ENCODE data around the gene UBR7.

The UBR7 gene

DNA sequence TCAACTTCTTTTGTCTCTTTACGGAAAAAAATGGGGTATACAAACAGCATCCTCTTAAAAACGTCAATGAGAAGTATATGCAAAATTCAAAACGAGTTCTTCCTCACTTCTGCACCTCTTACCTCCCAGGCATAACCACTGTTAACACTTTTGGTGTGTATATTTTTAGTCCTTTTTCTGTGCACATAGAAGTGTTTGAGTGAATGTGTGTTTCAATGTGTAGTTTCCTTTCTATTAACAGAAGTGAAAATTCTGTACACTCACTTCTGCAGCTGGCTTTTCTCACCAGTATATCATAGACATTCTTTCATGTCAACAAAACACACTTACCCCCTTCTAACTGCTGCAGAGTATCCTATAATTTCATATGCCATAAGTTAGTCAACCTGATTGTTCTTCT is 5.4 kb downstream of the UBR7 start:
- DNase-seq (ENCODE audit: low read depth, low spot score), result no peak
- H3K9ac ChIP-seq (ENCODE audit: insufficient read length, low read depth), result no peak overlapping the region
- no peaks in the 10 kb centered on the region for H3K27me3 ChIP-seq (ENCODE audit: insufficient read depth, insufficient read length)
- TF ChIP-seq SUZ12 (IDR thresholded peaks at IDR 0.05; ENCODE audit: extremely low read depth, insufficient read depth, insufficient read length) (no peak), YY1 (IDR thresholded peaks at IDR 0.05; ENCODE audit: insufficient read depth, insufficient read length) (no peak), ZNF274 (IDR thresholded peaks at IDR 0.05; ENCODE audit: low read depth, low read length) (no peak)
- H3K9me3 ChIP-seq (ENCODE audit: insufficient read depth, low read length), result no peaks in the 10 kb centered on the region
- H3K4me1 ChIP-seq (ENCODE audit: insufficient read depth, insufficient read length), result no peaks in the 10 kb centered on the region
- no peak overlapping the region for H3K4me3 ChIP-seq (ENCODE audit: insufficient read length, low read depth)
- peaks cover 38% of the 10 kb centered on the region for H3K36me3 ChIP-seq (ENCODE audit: insufficient read depth, insufficient read length, low read length)

DNA sequence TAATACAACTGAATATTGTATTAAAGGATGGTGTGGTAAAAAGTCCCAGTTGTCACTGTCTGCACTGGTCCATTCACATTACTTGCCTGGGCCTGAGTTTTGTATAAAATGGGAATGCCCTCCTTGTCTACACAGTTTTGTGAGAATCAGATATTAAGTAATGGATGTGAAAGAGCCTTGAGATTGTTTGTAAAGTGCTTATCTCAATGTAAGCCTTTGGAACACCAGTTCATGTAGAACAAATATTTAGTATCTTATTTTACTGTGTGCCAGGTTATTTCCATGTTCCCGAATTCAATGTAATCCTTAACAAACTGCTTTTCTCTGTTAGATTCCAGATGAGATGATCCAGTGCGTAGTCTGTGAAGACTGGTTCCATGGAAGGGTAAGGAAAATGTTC is 7.5 kb downstream of the UBR7 start:
- Histone ChIP-seq H3K9me3 (ENCODE audit: insufficient read depth, low read length) (no peaks in the 10 kb centered on the region), H3K4me3 (ENCODE audit: insufficient read length, low read depth) (no peak overlapping the region), H3K36me3 (ENCODE audit: insufficient read depth, insufficient read length, low read length) (peaks cover 41% of the 10 kb centered on the region), H3K27me3 (ENCODE audit: insufficient read depth, insufficient read length) (no peaks in the 10 kb centered on the region), H3K4me1 (ENCODE audit: insufficient read depth, insufficient read length) (no peaks in the 10 kb centered on the region), H3K9ac (ENCODE audit: insufficient read length, low read depth) (no peak overlapping the region)
- DNase-seq (ENCODE audit: low read depth, low spot score), result no peak
- no peak for TF ChIP-seq ZNF274 (IDR thresholded peaks at IDR 0.05; ENCODE audit: low read depth, low read length)

DNA sequence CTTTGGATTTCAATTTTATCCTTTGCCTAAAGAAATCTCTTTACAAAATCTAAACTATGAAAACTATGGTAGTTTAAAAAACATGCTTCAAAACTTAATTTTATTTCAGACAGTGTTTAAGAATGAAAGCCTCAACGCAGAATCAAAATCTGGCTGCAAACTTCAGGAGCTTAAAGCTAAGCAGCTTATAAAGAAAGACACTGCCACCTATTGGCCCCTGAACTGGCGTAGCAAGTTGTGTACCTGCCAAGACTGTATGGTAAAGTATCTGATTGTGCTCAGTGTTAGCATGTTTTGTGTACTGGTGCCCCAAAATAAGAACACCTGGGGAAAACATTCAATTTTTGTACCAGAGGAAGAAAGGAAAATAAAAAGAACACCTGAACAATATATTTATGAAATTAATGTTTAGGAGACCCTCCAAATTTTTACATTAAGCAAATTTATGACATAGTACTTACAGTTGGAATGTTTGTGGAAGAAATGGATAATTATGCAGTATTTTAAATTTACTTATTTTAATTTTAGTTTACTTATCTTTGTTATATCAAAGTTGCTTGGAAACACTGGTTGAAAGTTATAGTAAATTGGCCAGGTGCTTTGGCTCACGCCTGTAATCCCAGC is 12.2 kb downstream of the UBR7 start:
- H3K36me3 ChIP-seq (ENCODE audit: insufficient read depth, insufficient read length, low read length), result peaks cover 59% of the 10 kb centered on the region
- DNase-seq (ENCODE audit: low read depth, low spot score), result peak; percentile 35
- TF ChIP-seq ZNF274 (IDR thresholded peaks at IDR 0.05; ENCODE audit: low read depth, low read length) (no peak), SUZ12 (IDR thresholded peaks at IDR 0.05; ENCODE audit: extremely low read depth, insufficient read depth, insufficient read length) (no peak), YY1 (IDR thresholded peaks at IDR 0.05; ENCODE audit: insufficient read depth, insufficient read length) (no peak)
- no peak overlapping the region for H3K4me3 ChIP-seq (ENCODE audit: insufficient read length, low read depth)
- no peaks in the 10 kb centered on the region for H3K4me1 ChIP-seq (ENCODE audit: insufficient read depth, insufficient read length)
- H3K9me3 ChIP-seq (ENCODE audit: insufficient read depth, low read length), result no peaks in the 10 kb centered on the region
- no peak overlapping the region for H3K9ac ChIP-seq (ENCODE audit: insufficient read length, low read depth)
- no peaks in the 10 kb centered on the region for H3K27me3 ChIP-seq (ENCODE audit: insufficient read depth, insufficient read length)

DNA sequence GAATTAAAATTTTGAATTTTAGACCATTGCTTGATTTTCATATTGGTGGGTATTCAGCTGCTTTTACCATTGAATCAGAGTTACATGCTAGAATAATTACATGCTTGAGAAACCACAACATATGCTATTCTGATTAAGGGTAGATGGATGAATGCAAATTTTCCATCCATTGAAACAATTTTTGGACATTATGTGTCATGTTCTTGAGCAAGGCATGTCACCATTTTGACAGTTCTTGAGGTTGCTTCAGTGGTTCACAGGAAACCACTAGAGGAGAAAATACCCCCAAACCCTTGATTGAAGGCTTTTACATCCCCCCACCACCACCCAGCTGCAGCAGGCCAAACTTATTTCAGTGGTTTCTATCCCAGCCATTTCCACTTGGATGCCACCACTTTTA is 13.5 kb downstream of the UBR7 start:
- TF ChIP-seq SUZ12 (IDR thresholded peaks at IDR 0.05; ENCODE audit: extremely low read depth, insufficient read depth, insufficient read length) (no peak), ZNF274 (IDR thresholded peaks at IDR 0.05; ENCODE audit: low read depth, low read length) (no peak), YY1 (IDR thresholded peaks at IDR 0.05; ENCODE audit: insufficient read depth, insufficient read length) (no peak)
- Histone ChIP-seq H3K4me1 (ENCODE audit: insufficient read depth, insufficient read length) (no peaks in the 10 kb centered on the region), H3K27me3 (ENCODE audit: insufficient read depth, insufficient read length) (no peaks in the 10 kb centered on the region), H3K4me3 (ENCODE audit: insufficient read length, low read depth) (no peak overlapping the region), H3K9me3 (ENCODE audit: insufficient read depth, low read length) (no peaks in the 10 kb centered on the region), H3K9ac (ENCODE audit: insufficient read length, low read depth) (no peak overlapping the region), H3K36me3 (ENCODE audit: insufficient read depth, insufficient read length, low read length) (peaks cover 54% of the 10 kb centered on the region)
- no peak for DNase-seq (ENCODE audit: low read depth, low spot score)

DNA sequence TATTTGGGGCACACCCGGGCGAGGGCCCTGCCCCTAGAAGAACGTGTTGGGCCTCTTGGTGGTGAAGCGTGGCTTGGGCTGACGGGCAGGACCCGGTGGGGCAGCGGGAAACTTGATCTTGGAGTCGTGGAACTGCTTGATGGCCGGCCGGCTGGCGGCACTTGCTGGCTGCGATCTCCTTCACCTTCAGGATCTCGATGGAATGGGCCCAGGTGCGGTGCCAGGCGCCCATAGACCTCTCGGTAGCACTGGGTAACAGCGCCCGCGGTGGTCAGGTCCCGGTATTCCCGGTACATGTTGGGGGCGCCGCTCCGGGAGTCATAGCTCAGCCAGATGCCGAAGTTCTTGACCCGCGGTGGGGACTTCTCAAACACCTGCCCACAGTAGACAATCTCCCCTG is 16.5 kb downstream of the UBR7 start:
- Histone ChIP-seq H3K9ac (ENCODE audit: insufficient read length, low read depth) (no peak overlapping the region), H3K9me3 (ENCODE audit: insufficient read depth, low read length) (no peaks in the 10 kb centered on the region), H3K4me3 (ENCODE audit: insufficient read length, low read depth) (no peak overlapping the region), H3K4me1 (ENCODE audit: insufficient read depth, insufficient read length) (no peaks in the 10 kb centered on the region), H3K36me3 (ENCODE audit: insufficient read depth, insufficient read length, low read length) (peaks cover 57% of the 10 kb centered on the region), H3K27me3 (ENCODE audit: insufficient read depth, insufficient read length) (no peaks in the 10 kb centered on the region)
- DNase-seq (ENCODE audit: low read depth, low spot score), result no peak
- TF ChIP-seq ZNF274 (IDR thresholded peaks at IDR 0.05; ENCODE audit: low read depth, low read length), result no peak
- TF ChIP-seq SUZ12 (IDR thresholded peaks at IDR 0.05; ENCODE audit: extremely low read depth, insufficient read depth, insufficient read length), result no peak
- no peak for TF ChIP-seq YY1 (IDR thresholded peaks at IDR 0.05; ENCODE audit: insufficient read depth, insufficient read length)

DNA sequence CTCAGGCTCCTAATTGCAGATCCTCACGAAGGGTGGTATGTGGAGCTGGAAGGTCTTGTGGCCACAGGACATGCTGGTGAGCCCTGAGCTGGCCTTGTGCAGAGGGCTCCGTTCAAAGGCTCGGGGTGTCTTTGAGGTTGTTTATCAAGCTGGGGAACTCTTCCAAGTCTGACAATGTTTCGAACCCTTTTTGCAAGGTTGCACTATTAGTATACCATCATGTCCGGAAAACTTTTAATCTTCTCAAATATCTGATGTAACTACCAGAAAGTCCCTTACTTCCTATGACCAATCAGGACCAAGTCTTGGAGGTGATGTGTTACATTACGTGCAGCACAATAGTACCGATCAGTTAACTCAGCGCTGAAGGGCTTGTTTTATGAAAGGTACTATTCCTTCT is 21.5 kb downstream of the UBR7 start:
- TF ChIP-seq ZNF274 (IDR thresholded peaks at IDR 0.05; ENCODE audit: low read depth, low read length) (no peak), SUZ12 (IDR thresholded peaks at IDR 0.05; ENCODE audit: extremely low read depth, insufficient read depth, insufficient read length) (no peak), YY1 (IDR thresholded peaks at IDR 0.05; ENCODE audit: insufficient read depth, insufficient read length) (no peak)
- H3K36me3 ChIP-seq (ENCODE audit: insufficient read depth, insufficient read length, low read length), result peaks cover 39% of the 10 kb centered on the region
- no peaks in the 10 kb centered on the region for H3K27me3 ChIP-seq (ENCODE audit: insufficient read depth, insufficient read length)
- no peak overlapping the region for H3K9ac ChIP-seq (ENCODE audit: insufficient read length, low read depth)
- H3K9me3 ChIP-seq (ENCODE audit: insufficient read depth, low read length), result no peaks in the 10 kb centered on the region
- no peak for DNase-seq (ENCODE audit: low read depth, low spot score)
- no peak overlapping the region for H3K4me3 ChIP-seq (ENCODE audit: insufficient read length, low read depth)
- H3K4me1 ChIP-seq (ENCODE audit: insufficient read depth, insufficient read length), result no peaks in the 10 kb centered on the region

DNA sequence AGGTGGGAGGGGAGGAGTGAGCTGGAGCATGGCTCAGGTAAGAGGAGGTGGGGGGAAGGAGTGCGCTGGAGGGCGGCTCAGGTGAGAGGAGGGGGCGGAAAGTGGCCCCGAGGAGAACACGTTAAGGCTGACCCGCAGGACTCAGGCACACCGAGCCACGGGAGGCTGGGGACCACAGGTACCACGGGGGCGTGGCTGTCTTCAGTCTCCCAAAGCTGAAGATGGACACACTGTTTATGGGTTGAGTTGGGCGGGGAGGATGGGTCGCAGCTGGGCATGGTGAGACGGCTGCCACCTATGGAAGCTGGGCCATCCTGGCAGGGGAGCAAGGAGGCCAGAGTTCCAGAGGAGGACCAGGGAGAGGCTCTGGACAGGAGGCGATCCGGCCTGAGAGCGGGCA is 23.5 kb downstream of the UBR7 start:
- TF ChIP-seq YY1 (IDR thresholded peaks at IDR 0.05; ENCODE audit: insufficient read depth, insufficient read length) (no peak), ZNF274 (IDR thresholded peaks at IDR 0.05; ENCODE audit: low read depth, low read length) (no peak), SUZ12 (IDR thresholded peaks at IDR 0.05; ENCODE audit: extremely low read depth, insufficient read depth, insufficient read length) (no peak)
- H3K9me3 ChIP-seq (ENCODE audit: insufficient read depth, low read length), result no peaks in the 10 kb centered on the region
- H3K36me3 ChIP-seq (ENCODE audit: insufficient read depth, insufficient read length, low read length), result peaks cover 28% of the 10 kb centered on the region
- no peak overlapping the region for H3K4me3 ChIP-seq (ENCODE audit: insufficient read length, low read depth)
- H3K27me3 ChIP-seq (ENCODE audit: insufficient read depth, insufficient read length), result no peaks in the 10 kb centered on the region
- H3K9ac ChIP-seq (ENCODE audit: insufficient read length, low read depth), result no peak overlapping the region
- no peaks in the 10 kb centered on the region for H3K4me1 ChIP-seq (ENCODE audit: insufficient read depth, insufficient read length)
- no peak for DNase-seq (ENCODE audit: low read depth, low spot score)
